IPS-18a (cell line): ENCODE measurements around the gene TAAR9.
A peak's percentile ranks its signal among the peaks of the same experiment; 100 is the strongest.

Source experiments
- H3K27ac ChIP-seq: one replicate; pipeline ENCODE4 v1.5.1; 2013; ENCODE audit warnings: low read length
- H3K27me3 ChIP-seq: one replicate; pipeline ENCODE4 v1.6.1; 2013; ENCODE audit warnings: mild to moderate bottlenecking, low read length; ENCODE audit not compliant: control insufficient read depth, insufficient read depth
- H3K36me3 ChIP-seq: one replicate; pipeline ENCODE4 v1.6.1; 2013; ENCODE audit warnings: low read depth, low read length; ENCODE audit not compliant: control insufficient read depth
- H3K4me1 ChIP-seq: one replicate; pipeline ENCODE4 v1.6.1; 2013; ENCODE audit warnings: low read depth, low read length; ENCODE audit not compliant: control insufficient read depth
- H3K4me3 ChIP-seq: one replicate; pipeline ENCODE4 v1.5.1; 2013; ENCODE audit warnings: low read length
- H3K9ac ChIP-seq: one replicate; pipeline ENCODE4 v1.6.1; 2013; ENCODE audit warnings: mild to moderate bottlenecking, low read length, moderate library complexity
- H3K9me3 ChIP-seq: one replicate; pipeline ENCODE4 v1.6.1; 2013; ENCODE audit warnings: low read depth, low read length; ENCODE audit not compliant: control insufficient read depth

Gene TAAR9

DNA sequence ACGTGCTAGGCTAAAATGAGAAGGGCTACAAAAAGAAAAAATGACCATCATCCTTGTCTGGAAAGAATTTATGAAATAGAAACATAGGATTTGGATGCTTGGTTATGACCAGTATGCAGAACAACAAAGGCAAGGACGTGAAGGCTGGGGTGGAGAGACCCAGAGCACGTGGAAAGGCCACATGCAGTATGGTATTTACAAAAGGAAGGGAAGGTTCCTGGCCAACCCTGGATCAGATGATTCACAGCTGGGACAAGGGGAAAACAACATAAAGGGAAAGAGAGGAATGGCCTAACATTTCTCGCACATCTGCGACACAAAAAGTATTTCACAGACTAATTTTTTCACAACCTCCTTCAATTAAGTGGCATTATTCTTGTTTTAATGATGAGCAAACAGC is 33.3 kb upstream of the TAAR9 start:
- H3K27me3 ChIP-seq = no peaks in the 10 kb centered on the region
- H3K27ac ChIP-seq = no peak overlapping the region
- H3K9ac ChIP-seq = no peak overlapping the region
- peaks cover 5% of the 10 kb centered on the region for H3K36me3 ChIP-seq
- no peaks in the 10 kb centered on the region for H3K9me3 ChIP-seq
- no peak overlapping the region for H3K4me3 ChIP-seq
- no peaks in the 10 kb centered on the region for H3K4me1 ChIP-seq

DNA sequence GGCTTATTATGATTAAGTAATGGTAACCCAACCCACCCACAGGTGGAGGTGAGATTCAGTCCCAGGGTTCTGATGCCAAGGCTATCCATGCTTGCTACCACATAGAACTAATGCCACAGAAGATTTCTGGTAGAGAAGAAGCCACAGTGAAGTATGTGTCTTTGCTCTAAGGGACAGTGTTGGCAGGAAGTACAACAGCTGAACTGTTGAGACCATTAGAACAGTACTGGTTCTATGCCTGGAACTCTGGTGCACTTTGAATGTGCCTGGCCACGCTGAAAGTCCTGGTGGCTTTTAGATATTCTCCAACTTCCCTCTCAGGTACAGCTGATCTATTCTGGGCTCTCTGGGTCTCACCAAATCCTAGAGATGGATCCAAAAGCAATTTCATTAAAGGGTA is 32.9 kb upstream of the TAAR9 start:
- Histone ChIP-seq H3K27ac (no peak overlapping the region), H3K9ac (no peak overlapping the region), H3K9me3 (no peaks in the 10 kb centered on the region), H3K4me1 (no peaks in the 10 kb centered on the region), H3K4me3 (no peak overlapping the region), H3K36me3 (peaks cover 5% of the 10 kb centered on the region), H3K27me3 (no peaks in the 10 kb centered on the region)

DNA sequence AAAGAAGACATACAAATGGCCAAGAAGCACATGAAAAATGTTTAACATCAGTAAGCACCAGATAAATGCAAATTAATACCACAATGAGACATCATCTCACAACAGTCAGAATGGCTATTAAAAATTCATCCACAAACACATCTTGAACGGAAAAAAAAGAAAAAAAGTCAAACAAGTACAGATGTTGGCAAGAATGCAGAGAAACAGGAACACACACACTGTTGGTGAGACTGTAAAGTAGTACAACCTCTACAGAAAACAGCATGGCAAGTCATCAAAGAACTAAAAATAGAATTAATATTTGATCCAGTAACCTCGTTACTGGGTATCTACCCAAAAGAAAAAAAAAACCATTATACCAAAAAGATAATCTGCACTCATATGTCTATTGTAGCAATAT is 31.6 kb upstream of the TAAR9 start:
- H3K9me3 ChIP-seq = no peaks in the 10 kb centered on the region
- no peak overlapping the region for H3K27ac ChIP-seq
- H3K9ac ChIP-seq = no peak overlapping the region
- no peak overlapping the region for H3K4me3 ChIP-seq
- no peaks in the 10 kb centered on the region for H3K27me3 ChIP-seq
- peaks cover 4% of the 10 kb centered on the region for H3K4me1 ChIP-seq
- H3K36me3 ChIP-seq = peaks cover 5% of the 10 kb centered on the region

DNA sequence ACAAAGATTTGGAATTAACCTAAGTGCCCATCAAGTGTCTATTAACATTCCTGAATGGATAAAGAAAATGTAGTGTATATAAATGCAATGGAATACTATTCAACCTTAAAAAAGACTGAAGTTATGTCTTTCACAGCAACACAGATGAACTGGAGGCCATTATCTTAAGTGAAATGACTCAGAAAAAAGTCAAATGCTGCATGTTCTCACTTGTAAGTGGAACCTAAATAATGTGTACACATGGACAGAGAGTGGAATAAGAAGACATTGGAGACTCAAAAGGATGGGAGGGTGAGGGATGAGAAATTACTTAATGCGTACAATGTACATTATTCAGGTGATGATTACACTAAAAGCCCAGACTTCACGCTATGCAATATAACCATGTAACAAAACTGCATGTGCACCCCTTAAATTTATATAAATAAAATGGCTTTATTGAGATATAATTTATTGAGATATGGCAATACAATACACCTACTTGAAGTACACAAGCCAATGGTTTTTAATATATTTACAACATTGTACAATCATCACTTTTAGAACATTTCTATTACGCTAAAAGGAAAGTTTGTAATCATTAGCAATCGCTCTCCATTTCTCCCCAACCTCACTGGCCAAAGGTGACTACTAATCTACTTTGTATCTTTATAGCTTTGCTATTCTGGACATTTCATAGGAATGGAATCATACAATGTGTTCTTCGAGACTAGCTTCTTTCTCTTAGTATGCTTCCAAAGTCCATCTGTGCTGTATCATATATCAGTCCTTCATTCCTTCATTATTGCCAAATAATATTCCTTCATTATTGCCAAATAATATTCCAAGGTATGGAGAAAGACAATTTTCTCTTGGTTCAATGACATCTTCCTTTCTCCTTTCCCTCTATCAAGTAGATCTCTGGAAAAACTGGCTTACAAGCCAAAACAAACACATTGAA is 30.9 kb upstream of the TAAR9 start:
- H3K4me3 ChIP-seq = no peak overlapping the region
- H3K9me3 ChIP-seq = no peaks in the 10 kb centered on the region
- H3K27me3 ChIP-seq = no peaks in the 10 kb centered on the region
- no peak overlapping the region for H3K9ac ChIP-seq
- H3K27ac ChIP-seq = no peak overlapping the region
- H3K36me3 ChIP-seq = no peaks in the 10 kb centered on the region
- peaks cover 8% of the 10 kb centered on the region for H3K4me1 ChIP-seq

DNA sequence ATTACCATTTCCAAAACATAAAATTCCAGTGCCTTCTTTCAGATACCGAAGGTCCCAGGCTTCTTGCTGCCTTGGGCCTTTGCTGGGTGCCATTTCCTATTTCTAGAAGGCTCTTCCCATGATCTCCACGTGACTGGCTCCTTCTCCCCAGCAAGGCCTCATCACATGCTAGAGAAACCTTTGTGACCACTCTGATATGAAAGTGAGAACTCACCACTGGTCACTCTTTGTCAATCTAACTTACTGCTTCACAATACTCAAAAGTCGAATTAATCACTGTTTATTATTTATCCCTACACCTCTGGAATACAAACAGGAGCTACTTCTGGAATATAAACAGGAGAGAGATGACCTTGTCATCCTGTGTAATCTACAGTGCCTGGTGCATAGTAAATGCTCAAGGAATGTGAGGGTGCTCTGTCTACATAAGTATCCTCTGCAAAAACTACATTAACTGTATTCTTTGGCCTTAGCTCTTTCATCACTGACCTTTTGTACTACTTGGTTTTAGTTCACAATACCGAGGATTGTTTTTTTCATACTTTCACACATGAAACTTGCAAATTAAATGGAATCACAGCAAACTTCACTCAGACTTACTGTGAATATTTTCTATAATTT is 26.8 kb upstream of the TAAR9 start:
- no peaks in the 10 kb centered on the region for H3K27me3 ChIP-seq
- H3K4me1 ChIP-seq = peaks cover 8% of the 10 kb centered on the region
- no peak overlapping the region for H3K9ac ChIP-seq
- no peak overlapping the region for H3K27ac ChIP-seq
- H3K9me3 ChIP-seq = no peaks in the 10 kb centered on the region
- H3K36me3 ChIP-seq = no peaks in the 10 kb centered on the region
- H3K4me3 ChIP-seq = peak overlapping the region; percentile 79

DNA sequence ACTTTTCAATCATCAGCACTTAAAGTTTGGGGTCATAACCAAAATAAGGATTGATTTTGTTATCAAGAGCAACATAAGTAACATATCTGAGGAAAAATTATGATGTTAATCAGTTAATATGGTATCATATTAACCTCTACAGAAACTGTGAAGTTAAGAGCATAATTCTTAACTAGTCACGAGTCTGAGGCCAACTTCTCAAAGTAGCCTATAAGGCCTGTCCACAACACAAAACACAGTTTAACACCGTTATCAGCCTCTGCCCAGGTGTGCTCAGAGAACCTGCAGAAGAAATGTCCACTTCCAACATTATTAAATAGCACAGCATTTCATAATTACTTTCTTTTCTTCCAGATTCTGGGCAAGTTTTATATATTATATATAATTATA is 26.3 kb upstream of the TAAR9 start:
- Histone ChIP-seq H3K4me3 (peak overlapping the region; percentile 79), H3K27me3 (no peaks in the 10 kb centered on the region), H3K36me3 (no peaks in the 10 kb centered on the region), H3K4me1 (peaks cover 8% of the 10 kb centered on the region), H3K27ac (no peak overlapping the region), H3K9ac (peak overlapping the region; percentile 64), H3K9me3 (no peaks in the 10 kb centered on the region)

DNA sequence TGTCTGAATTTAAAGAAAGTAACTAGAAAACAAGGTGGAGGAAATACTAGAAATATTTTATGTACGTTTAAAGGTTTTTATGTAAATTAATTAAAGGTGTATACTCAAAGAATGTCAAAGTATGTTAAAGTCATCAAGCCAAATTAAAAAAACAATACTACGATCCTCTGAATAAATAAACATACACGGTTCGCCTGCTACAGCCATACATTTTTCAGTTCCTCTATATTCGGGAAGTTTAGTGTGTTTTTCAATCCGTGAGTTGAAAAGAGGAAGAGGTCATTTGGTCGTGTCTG is 25.8 kb upstream of the TAAR9 start:
- Histone ChIP-seq H3K4me1 (peaks cover 8% of the 10 kb centered on the region), H3K36me3 (no peaks in the 10 kb centered on the region), H3K4me3 (peak overlapping the region; percentile 79), H3K9ac (peak overlapping the region; percentile 64), H3K27ac (no peak overlapping the region), H3K9me3 (no peaks in the 10 kb centered on the region), H3K27me3 (no peaks in the 10 kb centered on the region)

DNA sequence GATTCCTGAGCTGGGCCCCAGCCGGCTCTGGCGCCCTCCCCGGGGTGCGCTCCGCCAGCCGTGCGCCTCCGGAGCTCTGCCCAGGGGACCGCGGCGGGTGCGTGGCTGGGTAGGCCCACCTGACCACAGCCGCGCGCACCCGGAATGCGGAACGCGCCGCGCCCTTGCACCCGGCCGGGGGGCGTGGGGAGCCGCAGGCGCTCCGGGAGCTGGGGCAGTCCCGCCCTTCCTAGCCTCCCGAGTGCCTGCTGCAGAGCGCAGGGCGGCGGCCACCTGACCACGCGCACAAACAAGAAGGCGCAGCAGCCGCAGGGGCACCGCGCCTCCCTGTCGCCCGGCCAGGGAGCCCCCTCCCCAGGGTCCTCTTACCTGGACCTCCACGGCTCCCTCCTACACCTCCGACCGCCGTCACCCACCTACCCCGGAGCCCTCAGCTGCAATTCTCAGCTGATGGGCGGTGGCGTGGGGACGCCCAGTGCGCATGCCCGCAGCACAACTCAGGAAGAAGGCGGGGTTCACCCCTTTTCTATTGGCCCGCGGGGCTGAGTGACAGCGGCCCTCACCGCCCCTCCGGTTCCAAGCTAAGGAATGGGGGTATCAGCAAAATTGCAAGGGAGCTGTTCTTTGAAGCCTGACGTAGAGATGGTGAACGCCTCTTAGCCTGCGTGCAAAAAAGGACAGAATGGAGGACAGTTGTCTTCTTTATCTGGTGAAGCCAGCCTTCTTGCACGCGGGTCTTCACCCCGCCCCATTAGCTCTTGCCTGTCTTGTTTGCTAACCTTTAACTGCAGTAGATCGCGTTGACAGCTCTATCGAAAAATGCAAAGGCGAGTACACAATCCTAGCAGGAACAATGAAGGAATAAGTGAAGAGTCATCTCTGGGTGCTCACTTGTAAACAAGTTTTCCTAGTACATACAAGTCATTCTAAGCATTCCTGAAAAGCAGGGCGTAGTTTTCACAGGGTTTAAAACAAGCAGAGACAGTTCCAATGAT is 25.1 kb upstream of the TAAR9 start, which contains the start of gene STX7:
Gene STX7 (minus strand): TSS at position 479 of the 995 bp plus-strand sequence. CDS start 9,586 bp downstream, outside the sequence.
- Histone ChIP-seq H3K27me3 (no peaks in the 10 kb centered on the region), H3K27ac (no peak within 1 kb of the TSS), H3K9me3 (no peaks in the 10 kb centered on the region), H3K4me3 (peak within 1 kb of the TSS; percentile 79), H3K36me3 (no peaks in the 10 kb centered on the region), H3K4me1 (peaks cover 8% of the 10 kb centered on the region), H3K9ac (peak within 1 kb of the TSS; percentile 64)

DNA sequence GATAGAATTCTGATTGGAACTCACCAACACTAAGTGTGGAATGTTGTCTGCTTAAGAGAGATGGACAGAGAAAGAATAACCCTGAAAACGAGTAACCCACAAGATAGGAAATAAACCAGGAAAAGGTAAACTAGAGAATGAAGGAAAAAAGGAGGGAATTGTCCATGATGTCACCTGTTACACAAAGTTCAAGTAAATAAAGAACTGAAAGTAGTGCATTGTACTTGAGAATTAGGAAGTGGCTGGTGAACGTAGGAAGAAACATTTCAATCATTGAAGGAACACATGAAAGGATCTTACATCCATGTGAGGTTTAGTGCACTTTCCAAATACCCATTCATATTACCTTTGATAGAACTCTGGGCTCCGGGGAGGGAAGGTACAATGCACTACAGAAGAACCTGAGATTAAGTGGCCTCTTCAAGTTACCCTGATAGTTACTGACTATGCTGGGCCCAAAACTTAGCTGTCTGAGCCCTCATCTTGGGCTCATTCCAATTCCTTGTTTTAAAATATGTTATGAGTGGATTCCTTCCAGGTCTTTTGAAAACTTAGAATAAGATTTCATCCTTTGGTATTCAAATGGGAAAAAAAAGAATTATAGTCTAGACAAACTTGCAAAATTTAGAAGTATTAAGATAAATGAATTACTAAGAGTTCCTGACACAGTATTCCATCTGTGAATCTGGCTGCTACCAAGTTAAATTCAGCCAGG is 24.1 kb upstream of the TAAR9 start:
- H3K4me3 ChIP-seq = no peak overlapping the region
- no peak overlapping the region for H3K27ac ChIP-seq
- H3K9me3 ChIP-seq = no peaks in the 10 kb centered on the region
- H3K4me1 ChIP-seq = peaks cover 8% of the 10 kb centered on the region
- no peaks in the 10 kb centered on the region for H3K36me3 ChIP-seq
- no peaks in the 10 kb centered on the region for H3K27me3 ChIP-seq
- H3K9ac ChIP-seq = no peak overlapping the region

DNA sequence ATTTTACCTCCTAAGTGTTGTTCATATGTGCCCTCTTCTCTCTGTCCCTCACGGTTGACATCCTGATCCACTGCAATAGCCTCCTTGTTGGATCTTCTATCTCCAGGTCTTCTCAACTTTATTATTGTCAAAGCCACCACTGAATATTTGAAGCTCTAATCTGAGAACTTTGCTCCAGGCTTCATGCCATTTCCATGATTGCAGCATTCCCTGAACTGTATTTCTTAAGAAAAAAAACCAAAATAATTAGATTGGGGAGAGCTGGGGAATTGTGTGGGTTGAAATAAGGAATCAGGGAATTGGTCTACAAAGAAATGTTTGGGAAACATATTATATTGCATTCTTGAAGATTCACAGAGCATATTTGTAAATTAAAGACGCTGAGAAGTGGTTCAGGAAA is 22.7 kb upstream of the TAAR9 start:
- Histone ChIP-seq H3K27me3 (no peaks in the 10 kb centered on the region), H3K4me1 (peaks cover 8% of the 10 kb centered on the region), H3K9ac (no peak overlapping the region), H3K4me3 (no peak overlapping the region), H3K36me3 (no peaks in the 10 kb centered on the region), H3K27ac (no peak overlapping the region), H3K9me3 (no peaks in the 10 kb centered on the region)

DNA sequence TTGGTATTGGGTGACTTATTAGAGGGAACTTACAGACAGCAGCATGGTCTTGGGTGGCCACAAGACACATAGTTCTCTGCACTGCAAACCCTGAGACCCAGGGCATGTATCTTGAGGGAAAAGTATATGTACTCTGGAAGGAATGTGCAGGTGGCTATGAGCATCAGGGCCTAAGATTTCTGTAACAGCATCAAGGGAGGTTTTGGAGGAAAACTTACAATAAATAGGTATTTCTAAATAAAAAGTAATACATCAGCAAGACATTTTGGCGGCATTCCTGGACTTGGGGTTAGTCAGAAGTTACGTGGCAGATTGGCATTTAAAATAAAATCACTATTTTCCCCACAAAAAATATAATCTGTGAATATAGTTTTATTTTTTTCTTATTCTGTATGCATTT is 17.1 kb upstream of the TAAR9 start:
- H3K36me3 ChIP-seq = no peaks in the 10 kb centered on the region
- no peak overlapping the region for H3K27ac ChIP-seq
- H3K4me1 ChIP-seq = peaks cover 4% of the 10 kb centered on the region
- H3K27me3 ChIP-seq = no peaks in the 10 kb centered on the region
- H3K4me3 ChIP-seq = no peak overlapping the region
- H3K9ac ChIP-seq = no peak overlapping the region
- H3K9me3 ChIP-seq = no peaks in the 10 kb centered on the region
